Caco-2 (cell line): Measurements from ENCODE around the gene ANKRD16. TPM values are rescaled to one million over a fixed set of nuclear protein-coding genes. Genes with fewer than 3 reads are reported as not detected.
"Not testable (repeated sequence)": the region's sequence is repeated elsewhere in the genome, so short reads cannot be mapped to it uniquely, and the experiment has no call there.

ENCODE experiments used
- BruUV-seq: library from RNA; stranded (reverse); fragments of 400-500 nt; replicated peaks from 2 replicates; lab custom pipeline; 2021; lab: Mats Ljungman, UMichigan
- CTCF ChIA-PET: fragments of 300-600 bp; sonication (Branson Sonifier 250); formaldehyde crosslinking; loops from one replicate; lab custom pipeline; 2022; ENCODE audit warnings: antibody characterized with exemption; lab: Charles Lee
- POLR2A ChIA-PET: fragments of 300-600 bp; sonication (Branson Sonifier 250); formaldehyde crosslinking; loops from one replicate; lab custom pipeline; 2022; ENCODE audit warnings: antibody characterized with exemption; lab: Charles Lee
- DNase-seq, 2 experiments: peaks; one replicate each; pipeline versions ENCODE4 v3.0.0 to v3.0.0-alpha.2; 2020 to 2022
- H3K27me3 ChIP-seq: replicated peaks from 2 replicates; pipeline ENCODE4 v1.6.0; 2011; ENCODE audit warnings: low read length; ENCODE audit not compliant: control insufficient read depth, insufficient read depth
- H3K36me3 ChIP-seq: 2 replicates; pipeline ENCODE4 v1.5.1; 2011; ENCODE audit warnings: low read length; ENCODE audit not compliant: control insufficient read depth, insufficient read depth
- H3K4me1 ChIP-seq: fragments of 250-450 bp; sonication (Bioruptor Pico); 2 replicates; pipeline ENCODE4 v1.5.1; 2020; ENCODE audit warnings: mild to moderate bottlenecking
- H3K4me3 ChIP-seq: 2 replicates; pipeline ENCODE4 v1.5.1; 2011; ENCODE audit warnings: low read depth, mild to moderate bottlenecking, control low read depth, low read length
- H3K9me3 ChIP-seq: fragments of 250-450 bp; sonication (Bioruptor Pico); 2 replicates; pipeline ENCODE4 v1.5.1; 2020; ENCODE audit warnings: mild to moderate bottlenecking, moderate library complexity
- H3K27ac Mint-ChIP-seq: one replicate; pipeline ENCODE4 v1.8.0; 2022; ENCODE audit warnings: mixed read lengths; ENCODE audit not compliant: unreplicated experiment
- H3K27me3 Mint-ChIP-seq: one replicate; pipeline ENCODE4 v1.8.0; 2022; ENCODE audit warnings: mixed read lengths; ENCODE audit not compliant: insufficient read depth, unreplicated experiment
- H3K36me3 Mint-ChIP-seq: one replicate; pipeline ENCODE4 v1.8.0; 2022; ENCODE audit warnings: mild to moderate bottlenecking, mixed read lengths; ENCODE audit not compliant: insufficient read depth, unreplicated experiment
- H3K4me1 Mint-ChIP-seq: one replicate; pipeline ENCODE4 v1.8.0; 2022; ENCODE audit warnings: low read depth, mixed read lengths; ENCODE audit not compliant: unreplicated experiment
- H3K4me3 Mint-ChIP-seq: one replicate; pipeline ENCODE4 v1.8.0; 2022; ENCODE audit warnings: mild to moderate bottlenecking, moderate library complexity, mixed read lengths; ENCODE audit not compliant: unreplicated experiment
- H3K9me3 Mint-ChIP-seq: one replicate; pipeline ENCODE4 v1.8.0; 2022; ENCODE audit warnings: mixed read lengths; ENCODE audit not compliant: unreplicated experiment
- intact Hi-C: fragments of 100-400 bp; cut with micrococcal nuclease; formaldehyde crosslinking; loops from one replicate; pipeline ENCODE4 v1.10.0; 2022; ENCODE audit not compliant: unreplicated experiment
- total RNA-seq: library from RNA; stranded (reverse); gene quantifications from 2 replicates; pipeline ENCODE4 v1.2.3, GENCODE V29; 2022
- TF ChIP-seq, protein P1 (sequence below), 2 experiments: fragments of 200-600 bp in 1 of 2; IDR thresholded peaks; 1 replicate in 1 of 2; 2 replicates in 1 of 2; pipeline versions ENCODE4 v1.5.1 to v1.8.0; 2011 to 2022; ENCODE audit warnings: antibody characterized with exemption in 1 of 2, control low read depth in 1 of 2, inconsistent platforms in 1 of 2, low read depth in 1 of 2, low read length in 1 of 2, mild to moderate bottlenecking in 1 of 2, moderate library complexity in 1 of 2; ENCODE audit not compliant: insufficient read depth in 1 of 2, severe bottlenecking in 1 of 2, unreplicated experiment in 1 of 2

ANKRD16 gene
- total RNA-seq, 1 experiment from 2014 or later: 20.2 TPM

DNA sequence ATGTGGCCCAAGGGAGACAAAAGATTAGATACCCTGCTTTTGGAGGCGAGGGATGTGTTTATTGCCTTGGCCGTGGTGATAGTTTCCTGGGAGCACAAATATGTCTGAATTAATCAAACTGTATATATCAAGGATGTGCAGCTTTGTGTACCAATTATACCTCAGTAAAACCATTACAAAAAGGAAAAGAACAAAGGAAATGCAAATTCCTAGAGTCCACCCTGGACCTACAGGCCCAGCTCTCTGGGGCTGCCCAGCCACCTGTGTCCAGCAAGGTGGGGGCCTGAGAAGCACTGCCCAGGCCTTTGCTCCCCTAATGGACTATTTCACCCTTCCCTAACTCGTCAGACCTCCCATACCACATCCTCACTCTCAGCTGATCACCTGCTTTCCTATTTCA, 20.5 kb downstream of the ANKRD16 start:
- peaks cover 1% of the 10 kb centered on the region; the same call in 1 of the 2 replicates for H3K36me3 ChIP-seq
- peaks cover 14% of the 10 kb centered on the region for H3K4me1 Mint-ChIP-seq
- H3K9me3 Mint-ChIP-seq: peaks cover 24% of the 10 kb centered on the region
- no peak for DNase-seq
- no peak overlapping the region for H3K4me3 Mint-ChIP-seq
- no peak overlapping the region for H3K4me3 ChIP-seq
- no peak overlapping the region for H3K27ac Mint-ChIP-seq
- intact Hi-C loops: no loop called here
- TF ChIP-seq, protein P1, sequence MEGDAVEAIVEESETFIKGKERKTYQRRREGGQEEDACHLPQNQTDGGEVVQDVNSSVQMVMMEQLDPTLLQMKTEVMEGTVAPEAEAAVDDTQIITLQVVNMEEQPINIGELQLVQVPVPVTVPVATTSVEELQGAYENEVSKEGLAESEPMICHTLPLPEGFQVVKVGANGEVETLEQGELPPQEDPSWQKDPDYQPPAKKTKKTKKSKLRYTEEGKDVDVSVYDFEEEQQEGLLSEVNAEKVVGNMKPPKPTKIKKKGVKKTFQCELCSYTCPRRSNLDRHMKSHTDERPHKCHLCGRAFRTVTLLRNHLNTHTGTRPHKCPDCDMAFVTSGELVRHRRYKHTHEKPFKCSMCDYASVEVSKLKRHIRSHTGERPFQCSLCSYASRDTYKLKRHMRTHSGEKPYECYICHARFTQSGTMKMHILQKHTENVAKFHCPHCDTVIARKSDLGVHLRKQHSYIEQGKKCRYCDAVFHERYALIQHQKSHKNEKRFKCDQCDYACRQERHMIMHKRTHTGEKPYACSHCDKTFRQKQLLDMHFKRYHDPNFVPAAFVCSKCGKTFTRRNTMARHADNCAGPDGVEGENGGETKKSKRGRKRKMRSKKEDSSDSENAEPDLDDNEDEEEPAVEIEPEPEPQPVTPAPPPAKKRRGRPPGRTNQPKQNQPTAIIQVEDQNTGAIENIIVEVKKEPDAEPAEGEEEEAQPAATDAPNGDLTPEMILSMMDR (IDR thresholded peaks at IDR 0.05; ENCODE audit: insufficient read depth in 1 of 2, low read depth in 1 of 2, low read length in 1 of 2, severe bottlenecking in 1 of 2, unreplicated experiment in 1 of 2): no peak
- H3K9me3 ChIP-seq: peaks cover 9% of the 10 kb centered on the region
- H3K4me1 ChIP-seq: peaks cover 8% of the 10 kb centered on the region; the same call in 1 of the 2 replicates
- no TSS peak for BruUV-seq
- H3K36me3 Mint-ChIP-seq: peaks cover 5% of the 10 kb centered on the region
- H3K27me3 ChIP-seq: no peaks in the 10 kb centered on the region
- H3K27me3 Mint-ChIP-seq: no peaks in the 10 kb centered on the region
- ChIA-PET CTCF (interaction anchor here (0.6 kb wide), 1 partner anchor 94 kb away, joined by 4 read pairs; no protein-coding TSS in a partner anchor), POLR2A (interaction anchor here (0.5 kb wide), 1 partner anchor 23 kb away, joined by 3 read pairs; no protein-coding TSS in a partner anchor)

DNA sequence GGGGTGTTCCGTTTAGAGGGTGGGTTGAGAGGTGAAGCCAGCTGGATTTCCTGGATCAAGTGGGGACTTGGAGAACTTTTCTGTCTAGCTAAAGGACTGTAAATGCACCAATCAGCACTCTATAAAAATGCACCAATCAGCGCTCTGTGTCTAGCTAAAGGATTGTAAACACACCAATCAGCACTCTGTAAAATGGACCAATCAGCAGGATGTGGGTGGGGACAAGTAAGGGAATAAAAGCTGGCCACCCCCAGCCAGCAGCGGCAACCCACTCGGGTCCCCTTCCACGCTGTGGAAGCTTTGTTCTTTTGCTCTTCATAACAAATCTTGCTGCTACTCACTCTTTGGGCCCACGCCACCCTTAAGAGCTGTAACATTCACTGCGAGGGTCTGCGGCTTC, 21.3 kb downstream of the ANKRD16 start:
- intact Hi-C loops, BruUV-seq, H3K36me3 Mint-ChIP-seq, DNase-seq, H3K9me3 ChIP-seq, H3K4me1 ChIP-seq, H3K4me3 Mint-ChIP-seq, H3K4me3 ChIP-seq, H3K36me3 ChIP-seq, H3K27me3 Mint-ChIP-seq, H3K27ac Mint-ChIP-seq, POLR2A ChIA-PET, H3K27me3 ChIP-seq: not testable (repeated sequence)
- peaks cover 14% of the 10 kb centered on the region for H3K4me1 Mint-ChIP-seq
- H3K9me3 Mint-ChIP-seq: peaks cover 24% of the 10 kb centered on the region
- CTCF ChIA-PET: interaction anchor here (0.6 kb wide), 1 partner anchor 106 kb away, joined by 3 read pairs; no protein-coding TSS in a partner anchor

DNA sequence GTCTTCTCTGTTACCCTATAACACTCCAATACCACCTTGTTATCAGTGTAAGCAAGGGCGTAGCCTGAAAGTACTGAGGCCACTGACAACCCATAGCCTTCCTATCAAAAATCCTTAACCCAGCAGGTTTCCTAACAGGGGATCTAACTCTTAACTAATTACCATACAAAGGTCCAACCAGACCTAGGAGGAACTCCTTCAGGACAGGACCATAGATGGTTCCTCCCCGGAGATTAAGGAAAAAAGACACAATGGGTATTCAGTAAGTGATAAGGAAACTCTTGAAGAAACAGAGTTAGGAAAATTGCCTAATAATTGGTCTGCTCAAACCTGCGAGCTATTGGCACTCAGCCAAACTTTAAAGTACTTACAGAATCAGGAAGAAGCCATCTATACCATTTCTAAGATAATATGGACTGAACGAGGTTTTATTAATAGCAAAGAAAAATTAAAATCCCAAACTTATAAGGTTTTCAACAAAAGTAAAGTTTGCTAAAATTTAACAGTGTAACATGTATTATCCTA, 22.5 kb downstream of the ANKRD16 start:
- H3K4me1 ChIP-seq, DNase-seq, intact Hi-C loops, CTCF ChIA-PET, H3K36me3 Mint-ChIP-seq, H3K4me3 ChIP-seq, H3K4me3 Mint-ChIP-seq, H3K27me3 ChIP-seq, H3K27me3 Mint-ChIP-seq, BruUV-seq, H3K36me3 ChIP-seq, H3K27ac Mint-ChIP-seq, H3K9me3 ChIP-seq: not testable (repeated sequence)
- peaks cover 24% of the 10 kb centered on the region for H3K9me3 Mint-ChIP-seq
- POLR2A ChIA-PET: interaction anchor here (0.5 kb wide), 1 partner anchor 15 kb away, joined by 3 read pairs; no protein-coding TSS in a partner anchor
- H3K4me1 Mint-ChIP-seq: peaks cover 14% of the 10 kb centered on the region

DNA sequence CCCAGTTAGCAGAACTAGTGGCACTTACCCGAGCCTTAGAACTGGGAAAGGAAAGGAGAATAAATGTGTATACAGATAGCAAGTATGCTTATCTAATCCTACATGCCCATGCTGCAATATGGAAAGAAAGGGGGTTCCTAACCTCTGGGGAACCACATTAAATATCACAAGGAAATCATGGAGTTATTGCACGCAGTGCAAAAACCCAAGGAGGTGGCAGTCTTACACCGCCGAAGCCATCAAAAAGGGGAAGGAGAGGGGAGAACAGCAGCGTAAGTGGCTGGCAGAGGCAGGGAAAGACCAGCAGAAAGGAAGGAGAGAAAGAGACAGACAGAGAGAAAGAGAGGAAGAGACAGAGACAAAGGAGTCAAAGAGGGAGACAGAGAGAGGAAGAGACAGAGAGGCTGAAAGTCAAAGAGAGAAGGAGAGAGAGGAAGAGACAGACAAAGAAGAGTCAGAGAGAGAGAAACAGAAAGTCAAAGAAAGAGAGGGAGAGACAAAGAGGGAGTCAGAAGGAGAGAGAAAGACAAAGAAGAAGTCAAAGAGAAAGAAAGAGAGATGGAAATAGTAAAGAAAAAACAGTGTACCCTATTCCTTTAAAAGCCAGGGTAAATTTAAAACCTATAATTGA, 23.1 kb downstream of the ANKRD16 start:
- H3K27me3 Mint-ChIP-seq, H3K4me3 Mint-ChIP-seq, DNase-seq, BruUV-seq, H3K9me3 ChIP-seq, CTCF ChIA-PET, H3K4me1 ChIP-seq, intact Hi-C loops, POLR2A ChIA-PET, H3K27ac Mint-ChIP-seq, H3K36me3 Mint-ChIP-seq, H3K36me3 ChIP-seq, H3K27me3 ChIP-seq, H3K4me3 ChIP-seq: not testable (repeated sequence)
- H3K9me3 Mint-ChIP-seq: peaks cover 24% of the 10 kb centered on the region
- H3K4me1 Mint-ChIP-seq: peaks cover 14% of the 10 kb centered on the region

DNA sequence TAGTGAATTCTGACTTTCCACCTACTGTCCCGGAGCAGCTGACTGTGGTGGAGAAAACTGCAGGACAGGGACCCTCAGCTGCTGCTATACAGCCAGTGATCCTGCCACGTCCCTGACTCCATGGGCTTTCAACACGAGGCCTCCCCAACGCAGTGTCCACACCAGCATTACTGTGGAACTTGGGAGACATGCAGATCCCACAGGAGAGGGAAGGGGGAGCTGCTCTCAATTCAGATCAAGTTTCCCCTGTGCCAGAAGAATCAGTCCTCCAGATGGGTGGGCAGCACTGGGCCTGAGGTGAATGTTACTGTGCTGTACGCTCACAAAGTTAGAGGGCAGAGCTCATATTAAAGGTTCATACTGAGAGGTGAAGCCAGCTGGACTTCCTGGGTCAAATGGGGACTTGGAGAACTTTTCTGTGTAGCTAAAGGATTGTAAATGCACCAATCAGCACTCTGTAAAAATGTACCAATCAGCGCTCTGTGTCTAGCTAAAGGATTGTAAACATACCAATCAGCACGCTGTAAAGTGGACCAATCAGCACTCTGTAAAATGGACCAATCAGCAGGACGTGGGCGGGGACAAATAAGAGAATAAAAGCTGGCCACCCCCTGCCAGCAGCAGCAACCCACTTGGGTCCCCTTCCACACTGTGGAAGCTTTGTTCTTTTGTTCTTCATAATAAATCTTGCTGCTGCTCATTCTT, 26.6 kb downstream of the ANKRD16 start:
- H3K4me3 ChIP-seq, H3K9me3 ChIP-seq, POLR2A ChIA-PET, CTCF ChIA-PET, BruUV-seq, H3K4me3 Mint-ChIP-seq, H3K36me3 Mint-ChIP-seq, H3K27me3 ChIP-seq, H3K36me3 ChIP-seq, intact Hi-C loops, H3K27ac Mint-ChIP-seq, DNase-seq, H3K27me3 Mint-ChIP-seq: not testable (repeated sequence)
- H3K4me1 ChIP-seq: peaks cover 12% of the 10 kb centered on the region
- peaks cover 14% of the 10 kb centered on the region for H3K9me3 Mint-ChIP-seq
- H3K4me1 Mint-ChIP-seq: peaks cover 14% of the 10 kb centered on the region
